CMK (cell line): ENCODE data around the gene AANAT.

Experiments used
- DNase-seq: peaks from one replicate; pipeline ENCODE4 v3.0.0-alpha.2; 2010; ENCODE audit warnings: low read depth

AANAT gene

GRCh38 chr17:76469076-76469990, 1.9 kb downstream of the AANAT start:
- no peak for DNase-seq

GRCh38 chr17:76469991-76470739, 2.8 kb downstream of the AANAT start:
- DNase-seq = no peak

- DNase-seq = no peak
Observed at GRCh38 chr17:76471498-76472257, 4.3 kb downstream of the AANAT start.

GRCh38 chr17:76472258-76472645, 4.8 kb downstream of the AANAT start:
- no peak for DNase-seq

- DNase-seq = no peak
Observed at GRCh38 chr17:76472726-76473125, 5.3 kb downstream of the AANAT start.

GRCh38 chr17:76473541-76473985, 6.2 kb downstream of the AANAT start:
- DNase-seq = no peak

- DNase-seq = no peak
Observed at GRCh38 chr17:76474238-76474637, 6.8 kb downstream of the AANAT start.

- DNase-seq = no peak
Observed at GRCh38 chr17:76474894-76475293, 7.5 kb downstream of the AANAT start.

GRCh38 chr17:76475302-76475701, 7.9 kb downstream of the AANAT start:
- DNase-seq = no peak

GRCh38 chr17:76476736-76477135, 9.3 kb downstream of the AANAT start:
- no peak for DNase-seq

- DNase-seq = no peak
Observed at GRCh38 chr17:76477576-76477975, 10.2 kb downstream of the AANAT start.

- DNase-seq = no peak
Observed at GRCh38 chr17:76478097-76478496, 10.7 kb downstream of the AANAT start.

GRCh38 chr17:76478730-76479514, 11.5 kb downstream of the AANAT start:
- DNase-seq = no peak

- DNase-seq = no peak
Observed at GRCh38 chr17:76479515-76480060, 12.2 kb downstream of the AANAT start.

GRCh38 chr17:76480632-76481031, 13.2 kb downstream of the AANAT start:
- DNase-seq = no peak

GRCh38 chr17:76481071-76481655, 13.8 kb downstream of the AANAT start:
- no peak for DNase-seq

- DNase-seq = no peak
Observed at GRCh38 chr17:76484228-76484725, 16.9 kb downstream of the AANAT start.

- DNase-seq = no peak
Observed at GRCh38 chr17:76485569-76485968, 18.2 kb downstream of the AANAT start.

- no peak for DNase-seq
Observed at GRCh38 chr17:76487451-76488192, 20.2 kb downstream of the AANAT start.

- no peak for DNase-seq
Observed at GRCh38 chr17:76490112-76490710, 22.8 kb downstream of the AANAT start.
